ENCODE results near the gene CAPN14.

- TF ChIP-seq, protein P1, sequence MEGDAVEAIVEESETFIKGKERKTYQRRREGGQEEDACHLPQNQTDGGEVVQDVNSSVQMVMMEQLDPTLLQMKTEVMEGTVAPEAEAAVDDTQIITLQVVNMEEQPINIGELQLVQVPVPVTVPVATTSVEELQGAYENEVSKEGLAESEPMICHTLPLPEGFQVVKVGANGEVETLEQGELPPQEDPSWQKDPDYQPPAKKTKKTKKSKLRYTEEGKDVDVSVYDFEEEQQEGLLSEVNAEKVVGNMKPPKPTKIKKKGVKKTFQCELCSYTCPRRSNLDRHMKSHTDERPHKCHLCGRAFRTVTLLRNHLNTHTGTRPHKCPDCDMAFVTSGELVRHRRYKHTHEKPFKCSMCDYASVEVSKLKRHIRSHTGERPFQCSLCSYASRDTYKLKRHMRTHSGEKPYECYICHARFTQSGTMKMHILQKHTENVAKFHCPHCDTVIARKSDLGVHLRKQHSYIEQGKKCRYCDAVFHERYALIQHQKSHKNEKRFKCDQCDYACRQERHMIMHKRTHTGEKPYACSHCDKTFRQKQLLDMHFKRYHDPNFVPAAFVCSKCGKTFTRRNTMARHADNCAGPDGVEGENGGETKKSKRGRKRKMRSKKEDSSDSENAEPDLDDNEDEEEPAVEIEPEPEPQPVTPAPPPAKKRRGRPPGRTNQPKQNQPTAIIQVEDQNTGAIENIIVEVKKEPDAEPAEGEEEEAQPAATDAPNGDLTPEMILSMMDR (IDR thresholded peaks at IDR 0.05) = no peak
- TF ChIP-seq POLR2A (IDR thresholded peaks at IDR 0.05) = no peak
Measured at GRCh38 chr2:31232586-31232985, 15.3 kb upstream of the CAPN14 start.
